SU-DHL-6 (cell line): ENCODE data around the gene SPAST.
"Not testable (repeated sequence)": the region's sequence is repeated elsewhere in the genome, so short reads cannot be mapped to it uniquely, and the experiment has no call there.

ENCODE experiments used
- EZH2phosphoT487 ChIP-seq: fragments of 200-600 bp; sonication (generic), shearing (Covaris generic); conservative IDR thresholded peaks from 2 replicates; pipeline ENCODE4 v1.6.1; 2018; ENCODE audit warnings: mild to moderate bottlenecking, antibody characterized with exemption, low read length, moderate library complexity, mixed read lengths
- TF ChIP-seq, protein P1 (sequence below): fragments of 200-600 bp; sonication (generic); IDR thresholded peaks from one replicate; pipeline ENCODE4 v1.5.1; 2017; ENCODE audit warnings: antibody characterized with exemption, mild to moderate bottlenecking, low read length, moderate library complexity; ENCODE audit not compliant: insufficient read depth, poor library complexity, severe bottlenecking

- TF ChIP-seq, protein P1, sequence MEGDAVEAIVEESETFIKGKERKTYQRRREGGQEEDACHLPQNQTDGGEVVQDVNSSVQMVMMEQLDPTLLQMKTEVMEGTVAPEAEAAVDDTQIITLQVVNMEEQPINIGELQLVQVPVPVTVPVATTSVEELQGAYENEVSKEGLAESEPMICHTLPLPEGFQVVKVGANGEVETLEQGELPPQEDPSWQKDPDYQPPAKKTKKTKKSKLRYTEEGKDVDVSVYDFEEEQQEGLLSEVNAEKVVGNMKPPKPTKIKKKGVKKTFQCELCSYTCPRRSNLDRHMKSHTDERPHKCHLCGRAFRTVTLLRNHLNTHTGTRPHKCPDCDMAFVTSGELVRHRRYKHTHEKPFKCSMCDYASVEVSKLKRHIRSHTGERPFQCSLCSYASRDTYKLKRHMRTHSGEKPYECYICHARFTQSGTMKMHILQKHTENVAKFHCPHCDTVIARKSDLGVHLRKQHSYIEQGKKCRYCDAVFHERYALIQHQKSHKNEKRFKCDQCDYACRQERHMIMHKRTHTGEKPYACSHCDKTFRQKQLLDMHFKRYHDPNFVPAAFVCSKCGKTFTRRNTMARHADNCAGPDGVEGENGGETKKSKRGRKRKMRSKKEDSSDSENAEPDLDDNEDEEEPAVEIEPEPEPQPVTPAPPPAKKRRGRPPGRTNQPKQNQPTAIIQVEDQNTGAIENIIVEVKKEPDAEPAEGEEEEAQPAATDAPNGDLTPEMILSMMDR: not testable (repeated sequence)
- not testable (repeated sequence) for TF ChIP-seq EZH2phosphoT487
Measured at GRCh38 chr2:32034198-32034887, 29.0 kb upstream of the SPAST start.
